Ascending aorta (tissue), 2 donors: Measurements from ENCODE around the gene GPC5. TPM values are rescaled to one million over a fixed set of nuclear protein-coding genes. Genes with fewer than 3 reads are reported as not detected.

Experiments used
- DNase-seq, 2 donors: peaks; one replicate each; pipeline ENCODE4 v3.0.0-alpha.2; 2019; ENCODE audit warnings: low spot score in 2 of 2
- H3K27ac ChIP-seq, 2 donors: fragments of 200-600 bp; sonication (generic); one replicate each; pipeline ENCODE4 v1.5.1; 2016 to 2017; ENCODE audit warnings: mild to moderate bottlenecking in 1 of 2
- H3K27me3 ChIP-seq: fragments of 200-600 bp; sonication (generic); one replicate; pipeline ENCODE4 v1.5.1; 2017
- H3K36me3 ChIP-seq, 2 donors: fragments of 200-600 bp; sonication (generic); one replicate each; pipeline ENCODE4 v1.5.1; 2016
- H3K4me1 ChIP-seq, 2 donors: fragments of 200-600 bp; sonication (generic); one replicate each; pipeline ENCODE4 v1.5.1; 2016 to 2017; ENCODE audit warnings: mild to moderate bottlenecking in 1 of 2
- H3K4me3 ChIP-seq, 2 donors: fragments of 200-600 bp; sonication (generic); one replicate each; pipeline ENCODE4 v1.5.1; 2016 to 2017; ENCODE audit warnings: mild to moderate bottlenecking in 1 of 2
- H3K9me3 ChIP-seq, 2 donors: fragments of 200-600 bp; sonication (generic); one replicate each; pipeline ENCODE4 v1.5.1; 2016
- CTCF ChIP-seq, 3 experiments: fragments of 200-600 bp in 2 of 3; fragments of 450-650 bp in 1 of 3; sonication (generic) in 2 of 3; IDR thresholded peaks; one replicate each; pipeline ENCODE4 v1.5.1; 2016 to 2019; ENCODE audit warnings: antibody characterized with exemption in 3 of 3, mild to moderate bottlenecking in 1 of 3, moderate library complexity in 1 of 3
- intact Hi-C: fragments of 100-400 bp; cut with DNase I; formaldehyde crosslinking; loops from one replicate; pipeline ENCODE4 v1.15.1; 2023
- total RNA-seq: library from RNA; depleted of rRNA; stranded (reverse); fragments of >200 nt; gene quantifications from one replicate; pipeline ENCODE4 v1.1.0, GENCODE V29; 2016

Gene GPC5
- total RNA-seq, 1 donor from 2014 or later: not detected

GRCh38 chr13:91986761-91987483 is 588.5 kb downstream of the GPC5 start:
- H3K4me1 ChIP-seq: no peaks in the 10 kb centered on the region
- no peaks in the 10 kb centered on the region for H3K27me3 ChIP-seq
- no peak for TF ChIP-seq CTCF (IDR thresholded peaks at IDR 0.05)
- no peaks in the 10 kb centered on the region for H3K9me3 ChIP-seq
- H3K36me3 ChIP-seq: no peaks in the 10 kb centered on the region
- no peak for DNase-seq
- intact Hi-C loops: no loop called here
- no peak overlapping the region for H3K27ac ChIP-seq
- no peak overlapping the region for H3K4me3 ChIP-seq

GRCh38 chr13:91988331-91988730 is 589.9 kb downstream of the GPC5 start:
- intact Hi-C loops: no loop called here
- Histone ChIP-seq H3K27ac (no peak overlapping the region), H3K9me3 (no peaks in the 10 kb centered on the region), H3K4me1 (no peaks in the 10 kb centered on the region), H3K36me3 (no peaks in the 10 kb centered on the region), H3K27me3 (no peaks in the 10 kb centered on the region), H3K4me3 (no peak overlapping the region)
- no peak for DNase-seq
- no peak for TF ChIP-seq CTCF (IDR thresholded peaks at IDR 0.05)

GRCh38 chr13:92012787-92013186 is 614.4 kb downstream of the GPC5 start:
- Histone ChIP-seq H3K27me3 (no peaks in the 10 kb centered on the region), H3K4me3 (no peak overlapping the region), H3K4me1 (no peaks in the 10 kb centered on the region), H3K27ac (no peak overlapping the region), H3K9me3 (peaks cover 0 to 5% of the 10 kb centered on the region in 2 donors), H3K36me3 (no peaks in the 10 kb centered on the region)
- TF ChIP-seq CTCF (IDR thresholded peaks at IDR 0.05): no peak
- intact Hi-C loops: no loop called here
- DNase-seq: no peak

GRCh38 chr13:92017737-92018136 is 619.3 kb downstream of the GPC5 start:
- intact Hi-C loops: no loop called here
- Histone ChIP-seq H3K36me3 (no peaks in the 10 kb centered on the region), H3K9me3 (peaks cover 0 to 5% of the 10 kb centered on the region in 2 donors), H3K4me1 (no peaks in the 10 kb centered on the region), H3K4me3 (no peak overlapping the region), H3K27me3 (no peaks in the 10 kb centered on the region), H3K27ac (no peak overlapping the region)
- no peak for DNase-seq
- TF ChIP-seq CTCF (IDR thresholded peaks at IDR 0.05): no peak

- H3K4me3 ChIP-seq: no peak overlapping the region
- intact Hi-C loops: no loop called here
- H3K27ac ChIP-seq: no peak overlapping the region
- DNase-seq: no peak
- no peaks in the 10 kb centered on the region for H3K27me3 ChIP-seq
- no peaks in the 10 kb centered on the region for H3K4me1 ChIP-seq
- H3K9me3 ChIP-seq: no peaks in the 10 kb centered on the region
- TF ChIP-seq CTCF (IDR thresholded peaks at IDR 0.05): no peak
- no peaks in the 10 kb centered on the region for H3K36me3 ChIP-seq
These were observed 630.3 kb downstream of the GPC5 start for GRCh38 chr13:92028695-92029094.

- no peaks in the 10 kb centered on the region for H3K27me3 ChIP-seq
- no peaks in the 10 kb centered on the region for H3K4me1 ChIP-seq
- no peak for TF ChIP-seq CTCF (IDR thresholded peaks at IDR 0.05)
- H3K27ac ChIP-seq: no peak overlapping the region
- DNase-seq: no peak
- intact Hi-C loops: no loop called here
- no peaks in the 10 kb centered on the region for H3K36me3 ChIP-seq
- no peak overlapping the region for H3K4me3 ChIP-seq
- no peaks in the 10 kb centered on the region for H3K9me3 ChIP-seq
These were observed 631.2 kb downstream of the GPC5 start for GRCh38 chr13:92029641-92030040.
